ENCODE measurements around the gene C3orf80.

- TF ChIP-seq CTCF (conservative IDR thresholded peaks at IDR 0.05 in 1 of 2, IDR thresholded peaks at IDR 0.05 in 1 of 2; ENCODE audit: low read depth in 1 of 2, low read length in 2 of 2): no peak
- TF ChIP-seq EZH2 (IDR thresholded peaks at IDR 0.05; ENCODE audit: low read length, missing control alignments): no peak
These were observed 48.3 kb upstream of the C3orf80 start for GRCh38 chr3:160176923-160177322.

Data from fibroblast of lung (primary cell).